GM21737 (cell line): ENCODE data around the gene HOXC10.

Experiments used
- ATAC-seq: cut with Tn5 transposase; IDR thresholded peaks from one replicate; pipeline ENCODE4 v1.9.1; 2021; ENCODE audit warnings: mild to moderate bottlenecking, moderate library complexity; ENCODE audit not compliant: unreplicated experiment

HOXC10 gene

GRCh38 chr12:54012631-54013409 is 27.9 kb downstream of the HOXC10 start:
- no peak for ATAC-seq

- no peak for ATAC-seq
Observed at GRCh38 chr12:54014377-54015017, 29.6 kb downstream of the HOXC10 start.

DNA sequence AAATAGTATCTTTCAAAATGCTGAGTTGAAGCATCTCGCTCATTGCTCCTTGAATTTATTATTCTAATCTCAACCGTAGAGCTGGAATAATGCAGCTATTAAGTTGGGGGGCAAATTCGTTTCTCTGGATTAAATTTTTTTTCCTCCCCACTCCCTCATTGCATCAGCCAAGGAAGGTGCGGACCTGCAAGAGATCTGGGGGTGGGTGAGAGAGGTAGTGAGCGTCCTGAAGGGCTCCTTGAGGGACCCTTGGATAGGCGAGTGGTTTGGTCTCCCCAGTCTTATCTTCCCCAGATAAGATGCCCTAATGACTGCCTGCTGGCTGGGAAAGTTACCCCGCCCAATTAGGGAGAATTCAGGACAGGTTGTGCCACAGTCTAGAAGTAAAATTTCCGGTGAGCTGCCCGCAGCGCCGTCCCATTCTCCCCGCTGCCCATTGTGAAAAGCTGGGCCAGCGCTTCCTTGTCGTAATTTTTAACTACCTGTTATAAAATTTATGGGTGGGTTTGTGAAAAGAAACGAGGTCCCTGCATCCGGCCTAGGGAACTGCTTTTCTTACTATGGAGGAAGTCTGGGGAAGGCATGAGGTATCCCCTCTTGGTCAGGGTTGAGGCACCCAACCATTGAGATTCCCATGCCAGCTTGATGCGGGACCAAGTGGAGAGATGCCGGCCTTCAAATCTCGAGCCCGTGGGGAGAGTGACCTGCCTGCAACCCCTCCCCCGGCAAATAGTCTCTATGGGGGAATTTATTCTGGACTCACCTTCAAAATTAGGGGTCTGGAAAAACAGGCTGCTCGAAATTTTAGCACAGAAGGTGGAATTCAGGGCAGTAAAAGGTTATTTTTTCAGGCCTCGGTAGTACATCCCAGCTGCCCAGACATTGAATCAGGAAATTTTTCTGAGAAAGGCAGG is 30.3 kb downstream of the HOXC10 start:
- no peak for ATAC-seq

GRCh38 chr12:54016051-54016450 is 31.1 kb downstream of the HOXC10 start:
- no peak for ATAC-seq

DNA sequence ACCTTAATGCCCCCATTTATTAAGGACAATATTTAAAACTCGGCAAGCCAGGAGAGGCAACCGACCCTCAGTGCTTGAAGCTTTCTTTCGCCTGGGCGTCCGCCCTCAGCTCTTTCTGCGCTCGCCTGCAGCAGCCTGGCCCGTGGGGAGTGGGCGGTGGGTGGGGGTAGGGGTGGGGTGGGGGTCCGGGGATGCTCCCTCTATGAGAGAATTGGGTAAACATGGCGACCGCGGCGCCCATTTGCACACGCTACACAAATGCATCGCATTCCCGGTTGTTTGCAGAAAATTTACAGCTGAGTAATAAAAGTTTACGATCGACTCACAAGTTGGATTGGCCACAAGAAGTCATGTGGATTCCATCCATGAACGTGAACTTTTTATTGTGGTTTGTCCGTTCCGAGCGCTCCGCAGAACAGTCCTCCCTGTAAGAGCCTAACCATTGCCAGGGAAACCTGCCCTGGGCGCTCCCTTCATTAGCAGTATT is 31.6 kb downstream of the HOXC10 start:
- no peak for ATAC-seq

- peak; percentile 23 for ATAC-seq
Observed at GRCh38 chr12:54017027-54017788, 32.3 kb downstream of the HOXC10 start.

GRCh38 chr12:54017878-54018467 is 33.0 kb downstream of the HOXC10 start:
- ATAC-seq, result peak; percentile 65

DNA sequence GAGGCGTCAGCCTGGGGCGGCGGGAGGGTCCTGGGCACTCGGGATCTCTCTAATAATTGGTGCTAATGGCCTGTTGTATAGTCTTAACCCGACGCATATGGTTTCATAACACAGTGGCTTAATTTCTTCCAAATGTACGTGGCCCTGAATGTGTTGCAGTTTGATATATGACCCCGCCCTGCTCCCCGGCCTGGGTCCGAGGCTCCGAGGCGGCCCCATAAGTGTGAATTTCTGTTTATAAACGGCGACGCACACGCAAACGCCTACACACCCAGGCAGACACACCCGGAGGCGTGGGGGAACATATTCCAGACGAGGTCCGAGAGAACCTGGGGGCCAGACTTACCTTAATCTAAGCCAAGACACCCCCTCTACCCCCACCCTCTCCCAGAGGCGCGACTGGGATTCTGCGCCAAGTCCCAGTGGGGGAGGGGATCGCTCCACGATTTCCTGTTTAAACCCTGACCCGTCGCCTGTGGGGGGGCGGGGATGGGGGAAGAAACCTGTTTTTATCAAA is 33.6 kb downstream of the HOXC10 start:
- no peak for ATAC-seq

DNA sequence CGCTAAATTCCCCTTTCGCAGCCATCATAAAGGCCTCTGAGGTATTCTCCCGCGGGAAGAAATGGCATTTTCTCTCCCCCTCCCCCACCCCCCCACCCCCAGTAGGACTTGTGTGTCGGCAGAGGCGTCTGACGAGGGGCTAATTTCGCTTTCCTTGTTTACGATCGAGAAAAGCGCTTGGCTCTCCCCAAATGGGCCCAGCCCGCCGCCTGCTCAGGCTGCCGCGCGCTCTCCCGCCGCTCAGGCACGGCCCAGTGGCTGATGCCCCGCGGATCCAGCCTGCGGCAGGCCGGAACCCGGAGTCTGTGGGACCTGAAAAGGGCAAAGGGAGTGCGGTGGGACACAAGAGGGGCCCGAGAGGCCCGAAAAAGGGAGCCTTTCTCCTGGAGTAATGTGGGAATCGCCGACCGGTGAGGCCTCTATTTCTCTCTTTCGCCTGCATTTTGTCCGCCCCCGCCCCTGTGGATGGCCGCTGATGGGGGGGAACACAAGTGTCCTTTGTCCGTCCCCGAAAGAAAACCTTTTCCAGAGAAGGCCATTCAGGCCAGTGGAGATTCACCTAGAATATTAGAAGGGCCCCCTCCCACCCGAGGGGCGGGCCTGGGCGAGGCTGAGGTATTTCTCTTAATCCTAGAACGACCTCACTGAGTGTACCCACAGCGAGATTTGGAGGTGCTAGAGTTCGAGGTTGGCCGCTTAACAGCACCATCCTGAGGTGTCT is 34.3 kb downstream of the HOXC10 start:
- no peak for ATAC-seq

GRCh38 chr12:54019924-54020590 is 35.1 kb downstream of the HOXC10 start:
- no peak for ATAC-seq

DNA sequence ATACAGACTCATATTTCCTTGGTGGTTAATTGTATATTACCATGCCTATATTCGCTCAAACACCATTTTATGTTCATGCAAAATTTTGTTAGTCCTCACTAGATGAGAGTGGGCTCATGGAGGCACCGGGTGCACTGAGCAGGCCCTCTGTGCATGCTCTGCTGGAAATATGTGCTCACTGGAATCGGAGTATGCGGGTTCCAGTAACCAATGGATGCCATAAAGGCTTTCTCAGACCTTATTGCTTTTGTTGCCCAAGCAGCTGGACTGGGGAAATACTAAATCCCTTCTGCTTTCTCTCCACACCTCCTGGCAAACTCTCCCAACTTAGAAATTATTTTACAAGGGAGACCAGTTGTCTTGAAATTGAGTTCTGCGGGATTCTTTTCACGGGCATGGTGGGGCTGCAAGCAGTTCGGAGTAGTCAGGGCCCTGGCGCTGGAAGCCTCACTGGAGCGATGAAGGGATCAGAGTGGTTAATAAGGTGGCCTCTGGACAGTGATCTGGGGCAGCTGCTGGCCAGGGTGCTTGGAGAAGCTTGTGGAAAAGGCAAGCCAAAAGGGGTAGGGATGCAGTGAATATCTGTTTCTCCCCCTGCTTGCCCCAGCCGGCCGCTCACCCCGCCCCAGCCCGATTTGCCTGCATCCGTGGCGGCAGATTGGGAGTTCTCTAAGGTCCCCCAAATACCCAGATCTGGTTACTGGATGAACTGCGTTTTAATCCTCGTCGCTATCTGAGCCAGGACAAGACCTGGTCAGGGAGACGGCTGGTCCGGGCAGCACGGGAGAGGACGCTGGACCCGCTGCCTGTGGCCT is 35.9 kb downstream of the HOXC10 start:
- ATAC-seq, result no peak

GRCh38 chr12:54021432-54022013 is 36.6 kb downstream of the HOXC10 start:
- ATAC-seq, result no peak

GRCh38 chr12:54022960-54023884 is 38.3 kb downstream of the HOXC10 start:
- ATAC-seq, result no peak

DNA sequence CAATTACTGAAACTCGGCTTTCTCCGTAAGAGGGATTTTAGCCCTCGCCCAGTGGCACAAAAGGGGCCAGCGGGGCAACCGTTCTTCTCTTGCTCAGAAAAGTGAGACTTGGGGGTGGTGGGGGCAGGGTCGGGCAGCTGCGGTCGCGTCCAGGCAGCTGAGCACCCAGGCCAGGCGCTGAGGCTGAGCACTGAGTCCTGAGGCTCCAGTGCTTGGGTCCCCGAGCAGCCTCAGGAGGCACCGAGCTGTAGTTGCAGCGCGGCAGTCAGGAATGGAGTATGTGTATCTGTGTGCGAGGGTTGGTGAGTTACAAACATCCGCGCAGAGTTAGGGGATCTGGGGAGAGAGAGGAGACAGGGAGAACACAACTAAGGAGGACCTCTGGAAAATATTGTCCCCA is 39.2 kb downstream of the HOXC10 start:
- ATAC-seq, result no peak

GRCh38 chr12:54024581-54025305 is 39.8 kb downstream of the HOXC10 start:
- no peak for ATAC-seq
